ENCODE results near the gene EIF3K.

The EIF3K gene

DNA sequence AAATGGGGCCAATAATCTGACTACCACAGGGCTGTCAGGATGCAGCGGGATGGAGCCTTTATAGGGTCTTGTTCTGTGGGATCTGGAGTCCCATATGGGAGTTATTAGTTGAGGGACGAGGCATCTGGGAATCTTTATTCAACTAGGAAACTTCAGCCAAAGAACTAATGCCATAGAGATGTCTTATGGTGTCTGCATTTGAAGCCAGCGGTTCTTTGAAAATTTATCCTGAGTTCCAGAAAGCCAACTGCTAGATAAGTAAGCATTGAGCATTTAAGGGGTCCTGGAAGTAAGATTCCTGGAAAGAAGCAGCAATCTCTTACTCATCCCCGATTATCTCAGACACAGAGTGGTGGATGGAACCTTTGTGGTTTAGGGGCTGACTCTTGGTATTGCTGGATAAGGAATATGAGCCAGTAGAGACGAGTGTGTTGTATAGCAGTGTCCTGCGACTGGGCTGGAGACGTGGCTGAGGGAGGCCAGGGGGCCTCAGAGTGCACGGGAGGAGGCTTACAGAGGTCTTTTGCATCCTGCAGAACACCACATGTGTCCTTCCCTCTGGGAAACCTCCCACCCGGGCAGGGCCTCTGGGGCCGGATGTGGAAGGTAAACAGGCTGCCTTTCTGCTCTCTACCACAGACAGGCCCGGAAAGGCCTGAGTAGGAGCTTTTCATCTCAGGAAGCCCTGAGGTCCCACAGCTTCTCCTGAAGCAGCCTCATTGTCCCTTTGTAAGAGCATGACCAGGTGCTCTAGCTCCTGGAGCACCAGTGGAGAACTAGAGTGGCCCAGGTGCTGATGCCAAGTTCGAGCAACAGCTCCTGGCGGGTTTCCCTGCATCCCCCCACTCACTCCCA is 57.3 kb downstream of the EIF3K start:
- peak overlapping the region; percentile 29 for H3K4me3 ChIP-seq
- TF ChIP-seq, protein P1, sequence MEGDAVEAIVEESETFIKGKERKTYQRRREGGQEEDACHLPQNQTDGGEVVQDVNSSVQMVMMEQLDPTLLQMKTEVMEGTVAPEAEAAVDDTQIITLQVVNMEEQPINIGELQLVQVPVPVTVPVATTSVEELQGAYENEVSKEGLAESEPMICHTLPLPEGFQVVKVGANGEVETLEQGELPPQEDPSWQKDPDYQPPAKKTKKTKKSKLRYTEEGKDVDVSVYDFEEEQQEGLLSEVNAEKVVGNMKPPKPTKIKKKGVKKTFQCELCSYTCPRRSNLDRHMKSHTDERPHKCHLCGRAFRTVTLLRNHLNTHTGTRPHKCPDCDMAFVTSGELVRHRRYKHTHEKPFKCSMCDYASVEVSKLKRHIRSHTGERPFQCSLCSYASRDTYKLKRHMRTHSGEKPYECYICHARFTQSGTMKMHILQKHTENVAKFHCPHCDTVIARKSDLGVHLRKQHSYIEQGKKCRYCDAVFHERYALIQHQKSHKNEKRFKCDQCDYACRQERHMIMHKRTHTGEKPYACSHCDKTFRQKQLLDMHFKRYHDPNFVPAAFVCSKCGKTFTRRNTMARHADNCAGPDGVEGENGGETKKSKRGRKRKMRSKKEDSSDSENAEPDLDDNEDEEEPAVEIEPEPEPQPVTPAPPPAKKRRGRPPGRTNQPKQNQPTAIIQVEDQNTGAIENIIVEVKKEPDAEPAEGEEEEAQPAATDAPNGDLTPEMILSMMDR (IDR thresholded peaks at IDR 0.05) = no peak
- H3K27ac ChIP-seq = peak overlapping the region; percentile 90 to 92
- DNase-seq (ENCODE audit: low spot score) = no peak

DNA sequence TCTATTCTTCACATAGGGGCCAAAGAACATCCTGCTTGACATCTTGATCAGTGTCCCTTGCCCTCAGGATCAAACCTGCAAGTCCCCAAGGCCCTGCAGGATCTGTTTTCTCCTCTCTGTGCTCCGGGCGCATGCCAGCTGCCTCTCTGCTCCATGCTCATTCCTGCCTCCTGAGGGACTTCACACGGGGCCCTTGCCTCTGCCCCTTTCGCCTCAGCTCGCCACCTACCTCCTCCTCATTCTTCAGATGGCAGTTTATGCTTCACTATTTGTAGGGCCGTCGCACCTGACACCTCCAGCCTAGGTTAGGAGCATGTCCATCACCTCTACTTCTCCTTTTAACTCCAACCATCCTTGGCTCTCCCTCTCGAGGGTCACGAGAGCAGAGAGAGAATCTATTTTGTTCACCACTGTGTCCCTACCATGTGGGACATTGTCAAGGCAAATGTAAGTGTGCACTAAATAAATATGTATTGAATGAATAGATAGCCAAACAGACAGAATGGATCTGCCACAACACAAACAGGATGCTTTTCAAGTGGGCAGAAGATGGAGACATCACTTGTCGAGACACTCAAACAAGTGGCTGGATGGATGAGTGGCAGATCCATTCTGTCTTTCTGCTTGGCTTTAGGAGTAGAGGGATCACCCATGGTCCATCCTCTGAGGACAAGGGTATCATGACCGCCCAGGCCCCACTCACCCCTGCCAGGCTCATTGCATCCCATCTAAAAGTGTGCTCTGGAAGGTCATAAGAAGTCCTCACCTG is 58.1 kb downstream of the EIF3K start:
- TF ChIP-seq, protein P1 (IDR thresholded peaks at IDR 0.05) = no peak
- DNase-seq (ENCODE audit: low spot score) = no peak
- H3K4me3 ChIP-seq = peak overlapping the region; percentile 29
- peak overlapping the region; percentile 90 to 92 for H3K27ac ChIP-seq

DNA sequence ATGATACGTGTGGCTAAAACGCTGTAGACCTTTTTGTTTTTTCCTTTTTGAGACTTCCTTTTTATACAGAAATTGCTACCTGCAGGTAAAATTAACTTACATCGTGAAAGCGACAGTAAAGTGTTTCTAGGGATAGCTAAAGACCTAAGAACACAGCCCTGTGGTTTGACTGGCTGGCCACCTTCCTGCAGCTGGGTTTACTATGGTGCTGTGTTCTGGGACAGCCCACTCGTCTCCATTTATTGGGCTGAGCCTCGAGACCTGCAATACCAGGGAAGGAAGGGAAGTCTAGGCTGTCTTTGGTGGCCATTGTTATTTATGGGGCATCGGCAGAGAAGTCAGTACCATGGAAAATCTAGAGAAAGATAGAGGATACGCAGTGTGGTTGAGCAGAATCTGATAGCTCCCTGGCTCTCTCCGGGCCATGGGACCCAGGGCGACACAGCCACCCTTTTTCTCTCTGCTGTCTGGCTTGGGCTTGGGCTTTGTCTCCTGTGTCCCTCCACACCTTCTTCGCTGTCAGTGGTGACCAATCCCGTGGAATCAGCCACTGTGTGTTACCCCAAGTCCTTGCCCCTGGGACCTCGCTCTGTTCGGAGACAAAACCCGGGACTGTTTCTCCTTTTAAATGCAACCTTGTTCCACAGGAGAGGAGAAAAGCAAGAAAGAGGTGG is 59.4 kb downstream of the EIF3K start:
- TF ChIP-seq, protein P1 (IDR thresholded peaks at IDR 0.05) = no peak
- DNase-seq (ENCODE audit: low spot score) = no peak
- Histone ChIP-seq H3K27ac (peak overlapping the region; percentile 90 to 92), H3K4me3 (no peak overlapping the region)

DNA sequence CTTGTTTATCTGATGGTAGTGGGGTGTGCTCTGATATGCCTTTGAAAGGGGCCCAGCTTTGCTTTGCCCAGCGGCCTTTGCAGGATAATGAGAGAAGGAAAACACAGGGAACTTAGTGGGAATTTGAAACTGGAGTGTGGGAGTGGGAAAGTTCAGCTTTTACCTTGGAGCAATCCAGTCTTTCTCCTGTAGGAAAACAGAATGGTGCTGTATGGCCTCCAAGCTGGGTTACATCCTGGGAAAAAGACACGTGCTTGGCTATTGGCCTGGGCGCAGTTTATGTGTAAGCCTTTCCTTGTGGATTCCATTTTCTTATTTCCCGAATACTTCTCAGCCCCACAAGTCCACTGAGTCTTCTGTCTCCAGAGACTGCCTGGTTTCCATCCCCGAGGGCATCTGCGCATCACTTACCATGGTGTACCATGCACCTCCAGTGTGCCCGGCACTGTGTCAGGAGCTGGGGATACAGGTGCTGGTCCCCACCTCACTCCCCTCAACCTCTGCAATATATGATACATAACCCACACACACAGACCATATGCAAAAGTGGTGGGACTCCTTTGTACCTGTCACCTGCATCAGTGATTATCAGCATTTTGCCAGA is 60.0 kb downstream of the EIF3K start:
- TF ChIP-seq, protein P1 (IDR thresholded peaks at IDR 0.05) = no peak
- peak overlapping the region; percentile 90 to 92 for H3K27ac ChIP-seq
- no peak for DNase-seq (ENCODE audit: low spot score)
- no peak overlapping the region for H3K4me3 ChIP-seq

DNA sequence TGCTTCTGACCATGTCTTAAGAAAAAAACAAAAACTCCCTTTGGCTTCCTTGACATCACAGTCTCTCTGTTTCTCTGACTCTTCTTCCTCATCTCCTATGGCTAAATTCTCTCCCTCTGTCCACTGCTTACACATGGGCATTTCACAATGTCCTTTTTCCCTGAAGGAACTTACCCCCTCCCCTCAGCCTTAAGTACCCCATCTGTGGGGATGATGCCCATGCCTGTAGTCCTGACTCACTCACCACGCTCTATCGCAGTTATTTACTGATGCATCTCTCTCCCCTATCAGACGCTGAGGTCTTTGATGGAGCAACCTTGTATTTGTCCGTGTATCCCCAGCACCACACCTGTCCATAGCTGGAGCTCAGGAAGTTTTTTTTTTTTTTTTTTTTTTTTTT is 60.9 kb downstream of the EIF3K start:
- no peak overlapping the region for H3K4me3 ChIP-seq
- no peak for DNase-seq (ENCODE audit: low spot score)
- TF ChIP-seq, protein P1 (IDR thresholded peaks at IDR 0.05) = no peak
- H3K27ac ChIP-seq = peak overlapping the region; percentile 90 to 92

DNA sequence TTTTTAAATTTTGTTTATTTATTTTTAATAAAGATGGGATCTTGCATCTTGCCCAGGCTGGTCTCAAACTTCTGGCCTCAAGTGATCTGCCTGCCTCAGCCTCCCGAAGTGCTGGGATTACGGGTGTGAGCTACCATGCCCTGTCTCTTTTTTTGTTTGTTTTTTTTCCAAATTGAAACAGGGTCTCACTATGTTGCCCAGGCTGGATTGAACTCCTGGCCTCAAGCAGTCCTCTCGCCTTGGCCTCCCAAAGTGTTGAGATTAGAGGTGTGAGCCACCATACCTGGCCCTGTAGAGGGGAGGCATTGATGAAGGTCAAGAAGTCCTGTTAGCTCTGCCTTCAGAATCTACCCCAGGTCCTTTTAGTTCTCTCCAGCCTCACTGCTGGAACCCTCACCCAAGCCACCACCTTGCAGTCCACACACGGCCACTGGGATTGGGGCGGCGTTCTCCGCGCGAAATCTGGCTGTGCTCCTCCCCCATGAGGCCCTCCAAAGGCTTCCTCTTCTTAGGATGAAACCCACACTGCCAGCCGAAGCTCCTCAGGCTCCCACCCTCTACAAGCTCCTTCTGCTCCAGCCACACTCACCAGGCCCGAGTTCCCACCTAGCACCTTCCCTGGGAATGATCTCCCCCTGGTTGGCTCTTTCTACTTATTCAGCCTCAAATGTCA is 63.3 kb downstream of the EIF3K start:
- TF ChIP-seq, protein P1 (IDR thresholded peaks at IDR 0.05) = no peak
- DNase-seq (ENCODE audit: low spot score) = no peak
- Histone ChIP-seq H3K4me3 (no peak overlapping the region), H3K27ac (peak overlapping the region; percentile 90 to 97)

All from coronary artery (tissue), 2 donors.